ENCODE results near the gene CCDC3.

CCDC3 gene

GRCh38 chr10:13001041-13001886, at the start of gene CCDC3:
Gene CCDC3 (minus strand): TSS chr10:13001713. CDS start chr10:13001570, 143 bp downstream.
- H3K27me3 ChIP-seq (ENCODE audit: control insufficient read depth in 1 of 2, insufficient read depth in 2 of 2, low read length in 2 of 2): peaks cover 0 to 5% of the 10 kb centered on the region in 2 donors
- peak within 1 kb of the TSS; percentile 3 to 21 for H3K4me3 ChIP-seq (ENCODE audit: low read depth in 1 of 2, low read length in 2 of 2)
- H3K36me3 ChIP-seq (ENCODE audit: insufficient read depth, low read length): no peaks in the 10 kb centered on the region
- H3K4me1 ChIP-seq (ENCODE audit: insufficient read depth, low read length): no peaks in the 10 kb centered on the region
- H3K27ac ChIP-seq (ENCODE audit: low read depth, low read length): no peak within 1 kb of the TSS
- no peaks in the 10 kb centered on the region for H3K9me3 ChIP-seq (ENCODE audit: low read length)
- no peak within 1 kb of the TSS for H3K9ac ChIP-seq (ENCODE audit: low read length)

GRCh38 chr10:13051126-13051694, 49.7 kb upstream of the CCDC3 start:
- Histone ChIP-seq H3K36me3 (ENCODE audit: insufficient read depth, low read length) (no peaks in the 10 kb centered on the region), H3K27ac (ENCODE audit: low read depth, low read length) (no peak overlapping the region), H3K27me3 (ENCODE audit: control insufficient read depth in 1 of 2, insufficient read depth in 2 of 2, low read length in 2 of 2) (no peaks in the 10 kb centered on the region), H3K9me3 (ENCODE audit: low read length) (no peaks in the 10 kb centered on the region), H3K9ac (ENCODE audit: low read length) (no peak overlapping the region), H3K4me1 (ENCODE audit: insufficient read depth, low read length) (no peaks in the 10 kb centered on the region), H3K4me3 (ENCODE audit: low read depth in 1 of 2, low read length in 2 of 2) (no peak overlapping the region)

- H3K4me3 ChIP-seq (ENCODE audit: low read depth in 1 of 2, low read length in 2 of 2): no peak overlapping the region
- H3K27ac ChIP-seq (ENCODE audit: low read depth, low read length): no peak overlapping the region
- H3K9me3 ChIP-seq (ENCODE audit: low read length): no peaks in the 10 kb centered on the region
- no peak overlapping the region for H3K9ac ChIP-seq (ENCODE audit: low read length)
- no peaks in the 10 kb centered on the region for H3K36me3 ChIP-seq (ENCODE audit: insufficient read depth, low read length)
- no peaks in the 10 kb centered on the region for H3K27me3 ChIP-seq (ENCODE audit: control insufficient read depth in 1 of 2, insufficient read depth in 2 of 2, low read length in 2 of 2)
- no peaks in the 10 kb centered on the region for H3K4me1 ChIP-seq (ENCODE audit: insufficient read depth, low read length)
Measured at GRCh38 chr10:13049774-13050420, 48.4 kb upstream of the CCDC3 start.

- H3K4me3 ChIP-seq (ENCODE audit: low read depth in 1 of 2, low read length in 2 of 2): no peak overlapping the region
- no peaks in the 10 kb centered on the region for H3K36me3 ChIP-seq (ENCODE audit: insufficient read depth, low read length)
- no peaks in the 10 kb centered on the region for H3K27me3 ChIP-seq (ENCODE audit: control insufficient read depth in 1 of 2, insufficient read depth in 2 of 2, low read length in 2 of 2)
- H3K9ac ChIP-seq (ENCODE audit: low read length): no peak overlapping the region
- no peaks in the 10 kb centered on the region for H3K9me3 ChIP-seq (ENCODE audit: low read length)
- H3K4me1 ChIP-seq (ENCODE audit: insufficient read depth, low read length): no peaks in the 10 kb centered on the region
- no peak overlapping the region for H3K27ac ChIP-seq (ENCODE audit: low read depth, low read length)
Measured at GRCh38 chr10:13048762-13049161, 47.2 kb upstream of the CCDC3 start.

GRCh38 chr10:13047529-13048206, 46.2 kb upstream of the CCDC3 start:
- H3K27ac ChIP-seq (ENCODE audit: low read depth, low read length): no peak overlapping the region
- H3K9ac ChIP-seq (ENCODE audit: low read length): no peak overlapping the region
- no peaks in the 10 kb centered on the region for H3K9me3 ChIP-seq (ENCODE audit: low read length)
- H3K27me3 ChIP-seq (ENCODE audit: control insufficient read depth in 1 of 2, insufficient read depth in 2 of 2, low read length in 2 of 2): no peaks in the 10 kb centered on the region
- H3K36me3 ChIP-seq (ENCODE audit: insufficient read depth, low read length): no peaks in the 10 kb centered on the region
- no peaks in the 10 kb centered on the region for H3K4me1 ChIP-seq (ENCODE audit: insufficient read depth, low read length)
- no peak overlapping the region for H3K4me3 ChIP-seq (ENCODE audit: low read depth in 1 of 2, low read length in 2 of 2)

GRCh38 chr10:13046851-13047528, 45.5 kb upstream of the CCDC3 start:
- Histone ChIP-seq H3K9ac (ENCODE audit: low read length) (no peak overlapping the region), H3K4me3 (ENCODE audit: low read depth in 1 of 2, low read length in 2 of 2) (no peak overlapping the region), H3K9me3 (ENCODE audit: low read length) (no peaks in the 10 kb centered on the region), H3K36me3 (ENCODE audit: insufficient read depth, low read length) (no peaks in the 10 kb centered on the region), H3K27me3 (ENCODE audit: control insufficient read depth in 1 of 2, insufficient read depth in 2 of 2, low read length in 2 of 2) (no peaks in the 10 kb centered on the region), H3K4me1 (ENCODE audit: insufficient read depth, low read length) (no peaks in the 10 kb centered on the region), H3K27ac (ENCODE audit: low read depth, low read length) (no peak overlapping the region)

GRCh38 chr10:13043520-13043919, 42.0 kb upstream of the CCDC3 start:
- no peaks in the 10 kb centered on the region for H3K27me3 ChIP-seq (ENCODE audit: control insufficient read depth in 1 of 2, insufficient read depth in 2 of 2, low read length in 2 of 2)
- no peak overlapping the region for H3K9ac ChIP-seq (ENCODE audit: low read length)
- H3K36me3 ChIP-seq (ENCODE audit: insufficient read depth, low read length): no peaks in the 10 kb centered on the region
- H3K4me3 ChIP-seq (ENCODE audit: low read depth in 1 of 2, low read length in 2 of 2): no peak overlapping the region
- H3K9me3 ChIP-seq (ENCODE audit: low read length): no peaks in the 10 kb centered on the region
- no peaks in the 10 kb centered on the region for H3K4me1 ChIP-seq (ENCODE audit: insufficient read depth, low read length)
- no peak overlapping the region for H3K27ac ChIP-seq (ENCODE audit: low read depth, low read length)

GRCh38 chr10:13039761-13040160, 38.2 kb upstream of the CCDC3 start:
- Histone ChIP-seq H3K36me3 (ENCODE audit: insufficient read depth, low read length) (no peaks in the 10 kb centered on the region), H3K4me1 (ENCODE audit: insufficient read depth, low read length) (no peaks in the 10 kb centered on the region), H3K27ac (ENCODE audit: low read depth, low read length) (no peak overlapping the region), H3K9ac (ENCODE audit: low read length) (no peak overlapping the region), H3K27me3 (ENCODE audit: control insufficient read depth in 1 of 2, insufficient read depth in 2 of 2, low read length in 2 of 2) (no peaks in the 10 kb centered on the region), H3K4me3 (ENCODE audit: low read depth in 1 of 2, low read length in 2 of 2) (no peak overlapping the region), H3K9me3 (ENCODE audit: low read length) (no peaks in the 10 kb centered on the region)

GRCh38 chr10:13038391-13038790, 36.9 kb upstream of the CCDC3 start:
- no peaks in the 10 kb centered on the region for H3K27me3 ChIP-seq (ENCODE audit: control insufficient read depth in 1 of 2, insufficient read depth in 2 of 2, low read length in 2 of 2)
- H3K27ac ChIP-seq (ENCODE audit: low read depth, low read length): no peak overlapping the region
- no peaks in the 10 kb centered on the region for H3K9me3 ChIP-seq (ENCODE audit: low read length)
- H3K9ac ChIP-seq (ENCODE audit: low read length): no peak overlapping the region
- H3K4me1 ChIP-seq (ENCODE audit: insufficient read depth, low read length): no peaks in the 10 kb centered on the region
- H3K4me3 ChIP-seq (ENCODE audit: low read depth in 1 of 2, low read length in 2 of 2): no peak overlapping the region
- H3K36me3 ChIP-seq (ENCODE audit: insufficient read depth, low read length): no peaks in the 10 kb centered on the region

- Histone ChIP-seq H3K27ac (ENCODE audit: low read depth, low read length) (no peak overlapping the region), H3K27me3 (ENCODE audit: control insufficient read depth in 1 of 2, insufficient read depth in 2 of 2, low read length in 2 of 2) (no peaks in the 10 kb centered on the region), H3K4me3 (ENCODE audit: low read depth in 1 of 2, low read length in 2 of 2) (no peak overlapping the region), H3K4me1 (ENCODE audit: insufficient read depth, low read length) (no peaks in the 10 kb centered on the region), H3K36me3 (ENCODE audit: insufficient read depth, low read length) (no peaks in the 10 kb centered on the region), H3K9me3 (ENCODE audit: low read length) (no peaks in the 10 kb centered on the region), H3K9ac (ENCODE audit: low read length) (no peak overlapping the region)
Measured at GRCh38 chr10:13037832-13038231, 36.3 kb upstream of the CCDC3 start.

- Histone ChIP-seq H3K27ac (ENCODE audit: low read depth, low read length) (no peak overlapping the region), H3K4me1 (ENCODE audit: insufficient read depth, low read length) (no peaks in the 10 kb centered on the region), H3K9ac (ENCODE audit: low read length) (no peak overlapping the region), H3K27me3 (ENCODE audit: control insufficient read depth in 1 of 2, insufficient read depth in 2 of 2, low read length in 2 of 2) (no peaks in the 10 kb centered on the region), H3K9me3 (ENCODE audit: low read length) (no peaks in the 10 kb centered on the region), H3K36me3 (ENCODE audit: insufficient read depth, low read length) (no peaks in the 10 kb centered on the region), H3K4me3 (ENCODE audit: low read depth in 1 of 2, low read length in 2 of 2) (no peak overlapping the region)
Measured at GRCh38 chr10:13036841-13037240, 35.3 kb upstream of the CCDC3 start.
